HepG2 (cell line): ENCODE data around the gene FCER1G. TPM values are rescaled to one million over a fixed set of nuclear protein-coding genes. Genes with fewer than 3 reads are reported as not detected.

Source experiments
- BATF2 ChIP-seq: sonication (generic); formaldehyde crosslinking; IDR thresholded peaks from 2 replicates; pipeline ENCODE4 v1.8.0; 2022; ENCODE audit warnings: mild to moderate bottlenecking, missing genetic modification reagents, moderate library complexity
- CEBPZ ChIP-seq: IDR thresholded peaks from 2 replicates; pipeline ENCODE4 v1.6.1; 2012; ENCODE audit warnings: low read length, improper control_type of control experiment
- HIVEP1 ChIP-seq: sonication (generic); formaldehyde crosslinking; IDR thresholded peaks from 2 replicates; pipeline ENCODE4 v1.4.0; 2020; ENCODE audit warnings: mild to moderate bottlenecking, missing genetic modification reagents
- HOXA7 ChIP-seq: sonication (generic); formaldehyde crosslinking; IDR thresholded peaks from 2 replicates; pipeline ENCODE4 v1.8.1; 2022; ENCODE audit warnings: mild to moderate bottlenecking, missing genetic modification reagents, moderate library complexity
- MIER2 ChIP-seq: IDR thresholded peaks from 2 replicates; pipeline ENCODE4 v1.6.1; 2016; ENCODE audit warnings: missing biosample characterization, missing genetic modification reagents
- POGK ChIP-seq: sonication (generic); formaldehyde crosslinking; conservative IDR thresholded peaks from 2 replicates; pipeline ENCODE4 v1.8.0; 2022; ENCODE audit warnings: mild to moderate bottlenecking, moderate library complexity, missing genetic modification reagents
- SRSF4 ChIP-seq: fragments of 200-400 bp; formaldehyde crosslinking; IDR thresholded peaks from one replicate; pipeline ENCODE4 v1.6.1; 2018; ENCODE audit warnings: mild to moderate bottlenecking, low read depth, low read length, moderate library complexity; ENCODE audit not compliant: poor library complexity, severe bottlenecking
- TEAD3 ChIP-seq: optimal IDR thresholded peaks from 2 replicates; pipeline ENCODE3; 2016; ENCODE audit warnings: borderline replicate concordance
- TIGD3 ChIP-seq: sonication (generic); formaldehyde crosslinking; IDR thresholded peaks from 2 replicates; pipeline ENCODE4 v1.5.1; 2020; ENCODE audit warnings: mild to moderate bottlenecking, missing genetic modification reagents, borderline replicate concordance
- TMF1 ChIP-seq: sonication (generic); formaldehyde crosslinking; IDR thresholded peaks from 2 replicates; pipeline ENCODE4 v1.8.1; 2022; ENCODE audit warnings: low read depth, missing genetic modification reagents
- TOPORS ChIP-seq: sonication (generic); formaldehyde crosslinking; IDR thresholded peaks from 2 replicates; pipeline ENCODE4 v1.8.0; 2023; ENCODE audit warnings: mild to moderate bottlenecking, missing genetic modification reagents
- ZNF160 ChIP-seq: sonication (generic); formaldehyde crosslinking; IDR thresholded peaks from 2 replicates; pipeline ENCODE4 v1.8.0; 2022; ENCODE audit warnings: mild to moderate bottlenecking, inconsistent platforms, missing genetic modification reagents
- ZNF276 ChIP-seq: sonication (generic); formaldehyde crosslinking; IDR thresholded peaks from 2 replicates; pipeline ENCODE4 v1.4.0; 2020; ENCODE audit warnings: mild to moderate bottlenecking, low read depth, missing genetic modification reagents
- ZNF543 ChIP-seq: sonication (generic); formaldehyde crosslinking; IDR thresholded peaks from 2 replicates; pipeline ENCODE4 v1.4.0; 2020; ENCODE audit warnings: mild to moderate bottlenecking, missing genetic modification reagents
- ZNF547 ChIP-seq: sonication (generic); formaldehyde crosslinking; IDR thresholded peaks from 2 replicates; pipeline ENCODE4 v1.5.1; 2020; ENCODE audit warnings: mild to moderate bottlenecking, missing genetic modification reagents
- ZNF570 ChIP-seq: sonication (generic); formaldehyde crosslinking; IDR thresholded peaks from 2 replicates; pipeline ENCODE4 v1.4.0; 2020; ENCODE audit warnings: mild to moderate bottlenecking, missing genetic modification reagents, borderline replicate concordance
- ZNF710 ChIP-seq: sonication (generic); formaldehyde crosslinking; IDR thresholded peaks from 2 replicates; pipeline ENCODE4 v1.5.0; 2020; ENCODE audit warnings: mild to moderate bottlenecking, missing genetic modification reagents, borderline replicate concordance
- polyA plus RNA-seq, 8 experiments: library from polyadenylated mRNA; depleted of rRNA in 3 of 8; stranded (reverse) in 7 of 8; unstranded in 1 of 8; fragments of >200 nt; fragmentation: Illumina TruSeq in 4 of 8; extraction: Trizol in 4 of 8; gene quantifications; 2 replicates each; pipeline versions ENCODE4 v1.2.1 to v1.2.3, GENCODE V29; 2011 to 2016; ENCODE audit warnings: low read depth in 4 of 8, missing spikeins in 1 of 8, mixed read lengths in 1 of 8; ENCODE audit not compliant: insufficient read depth in 1 of 8
- total RNA-seq, 5 experiments: library from RNA; depleted of rRNA; stranded (reverse); fragments of >200 nt; fragmentation: Illumina TruSeq; extraction: Trizol; gene quantifications; 2 replicates each; pipeline ENCODE4 v1.2.3, GENCODE V29; 2016; ENCODE audit warnings: low read depth in 1 of 5

Gene FCER1G
- total and polyA plus RNA-seq, 2 of the 13 experiments (the other 11 are each of a cell fraction or from before 2014, with no cell fraction given) = 1.3 to 6.4 TPM

GRCh38 chr1:161200992-161201835 lies 13.9 kb upstream of the FCER1G start (continued):
- no peak for TF ChIP-seq ZNF543 (CRISPR knock-in tag)
- no peak for TF ChIP-seq MIER2
- no peak; the same call in 1 of the 2 replicates for TF ChIP-seq TMF1 (CRISPR knock-in tag)
- no peak for TF ChIP-seq TIGD3 (CRISPR knock-in tag)
- no peak for TF ChIP-seq ZNF160 (CRISPR knock-in tag)
- no peak for TF ChIP-seq HIVEP1 (CRISPR knock-in tag)
- no peak for TF ChIP-seq ZNF276
- TF ChIP-seq BATF2 (CRISPR knock-in tag) = no peak
- no peak for TF ChIP-seq SRSF4
- TF ChIP-seq ZNF570 (CRISPR knock-in tag) = no peak
- TF ChIP-seq HOXA7 = no peak
- no peak for TF ChIP-seq CEBPZ
- TF ChIP-seq ZNF547 = no peak
- no peak for TF ChIP-seq ZNF710 (CRISPR knock-in tag)
- peak; percentile 44; the same call in 1 of the 2 replicates for TF ChIP-seq POGK (CRISPR knock-in tag)
- no peak for TF ChIP-seq TOPORS (CRISPR knock-in tag)
- TF ChIP-seq TEAD3 (CRISPR knock-in tag) = no peak
